ENCODE measurements around the gene ENKD1.

The ENKD1 gene, protein sequence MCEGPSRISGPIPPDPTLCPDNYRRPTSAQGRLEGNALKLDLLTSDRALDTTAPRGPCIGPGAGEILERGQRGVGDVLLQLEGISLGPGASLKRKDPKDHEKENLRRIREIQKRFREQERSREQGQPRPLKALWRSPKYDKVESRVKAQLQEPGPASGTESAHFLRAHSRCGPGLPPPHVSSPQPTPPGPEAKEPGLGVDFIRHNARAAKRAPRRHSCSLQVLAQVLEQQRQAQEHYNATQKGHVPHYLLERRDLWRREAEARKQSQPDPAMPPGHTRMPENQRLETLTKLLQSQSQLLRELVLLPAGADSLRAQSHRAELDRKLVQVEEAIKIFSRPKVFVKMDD

DNA sequence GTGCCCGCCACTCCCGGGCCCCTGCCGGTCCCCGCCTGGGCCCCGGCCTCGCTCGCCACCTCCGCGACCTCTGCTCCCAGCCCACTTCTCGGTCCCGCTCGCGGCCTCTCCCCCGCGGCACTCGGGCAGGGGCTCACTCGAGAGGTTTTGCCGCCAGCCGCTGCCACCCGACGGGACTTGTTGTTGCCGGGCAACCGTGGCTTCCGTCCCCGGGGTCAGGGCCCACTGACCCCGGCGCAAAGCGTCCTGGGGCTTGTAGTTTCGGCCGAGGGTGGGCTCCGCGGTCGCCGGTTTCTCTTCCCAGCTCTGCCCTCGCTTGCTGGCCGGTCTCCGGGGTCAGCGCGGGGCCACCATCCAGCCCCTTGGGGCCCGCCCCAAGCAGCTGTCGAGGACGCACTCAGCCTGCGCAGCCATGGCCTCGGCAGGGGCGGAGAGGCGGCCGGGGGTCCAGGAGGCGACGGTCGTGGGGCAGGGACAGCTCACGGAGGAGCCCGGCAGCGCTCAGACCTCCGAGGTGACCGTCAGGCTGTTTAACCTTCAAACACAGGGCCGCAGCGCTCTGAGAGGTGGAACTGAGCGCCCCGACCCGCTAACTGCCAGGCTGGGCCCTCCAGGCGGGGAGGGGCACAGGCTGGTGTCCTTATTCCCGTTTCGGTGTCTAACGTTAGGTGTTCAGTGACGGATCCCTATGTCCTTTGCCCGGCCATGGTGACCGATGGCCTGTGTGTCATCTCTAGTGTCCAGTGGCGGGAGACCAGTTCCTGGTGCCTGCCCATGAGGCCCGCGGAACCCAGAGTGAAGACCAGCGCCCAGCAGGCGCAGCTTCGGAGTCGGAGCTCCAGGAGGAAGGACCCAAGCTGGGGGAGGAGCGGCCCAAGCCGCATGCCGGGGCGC, at the start of gene ENKD1, which contains the start of gene C16orf86:
Gene ENKD1 (minus strand): TSS at position 192 of the 894 bp plus-strand sequence. CDS start 308 bp downstream, outside the sequence.
Gene C16orf86 (plus strand): TSS at position 256 of the 894 bp plus-strand sequence. CDS start 157 bp downstream, at position 413.
- TF ChIP-seq, protein P1, sequence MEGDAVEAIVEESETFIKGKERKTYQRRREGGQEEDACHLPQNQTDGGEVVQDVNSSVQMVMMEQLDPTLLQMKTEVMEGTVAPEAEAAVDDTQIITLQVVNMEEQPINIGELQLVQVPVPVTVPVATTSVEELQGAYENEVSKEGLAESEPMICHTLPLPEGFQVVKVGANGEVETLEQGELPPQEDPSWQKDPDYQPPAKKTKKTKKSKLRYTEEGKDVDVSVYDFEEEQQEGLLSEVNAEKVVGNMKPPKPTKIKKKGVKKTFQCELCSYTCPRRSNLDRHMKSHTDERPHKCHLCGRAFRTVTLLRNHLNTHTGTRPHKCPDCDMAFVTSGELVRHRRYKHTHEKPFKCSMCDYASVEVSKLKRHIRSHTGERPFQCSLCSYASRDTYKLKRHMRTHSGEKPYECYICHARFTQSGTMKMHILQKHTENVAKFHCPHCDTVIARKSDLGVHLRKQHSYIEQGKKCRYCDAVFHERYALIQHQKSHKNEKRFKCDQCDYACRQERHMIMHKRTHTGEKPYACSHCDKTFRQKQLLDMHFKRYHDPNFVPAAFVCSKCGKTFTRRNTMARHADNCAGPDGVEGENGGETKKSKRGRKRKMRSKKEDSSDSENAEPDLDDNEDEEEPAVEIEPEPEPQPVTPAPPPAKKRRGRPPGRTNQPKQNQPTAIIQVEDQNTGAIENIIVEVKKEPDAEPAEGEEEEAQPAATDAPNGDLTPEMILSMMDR (conservative IDR thresholded peaks at IDR 0.05; ENCODE audit: control insufficient read depth, insufficient read depth, low read depth, low read length), result no peak
- peak; percentile 64 for DNase-seq (ENCODE audit: low read depth)

DNA sequence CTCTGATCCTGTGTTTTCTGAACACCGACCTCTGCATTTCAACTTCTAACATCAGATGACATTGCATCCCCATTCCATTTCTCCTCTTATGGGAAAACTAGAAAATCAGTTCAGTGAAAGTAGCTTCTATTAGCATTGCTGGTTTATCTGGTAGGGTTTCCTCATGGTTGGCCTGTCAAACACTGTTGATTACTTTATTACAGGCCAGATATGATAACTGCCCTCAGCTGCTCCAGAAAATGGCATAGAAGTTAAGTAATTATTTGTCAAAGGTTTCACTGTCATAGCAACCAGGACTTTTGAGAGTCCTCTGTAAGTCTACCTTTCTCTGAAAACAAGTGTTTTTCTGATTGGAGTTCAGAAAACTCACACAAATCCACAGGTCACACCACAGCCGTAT, 49.5 kb upstream of the ENKD1 start:
- TF ChIP-seq, protein P1 (conservative IDR thresholded peaks at IDR 0.05; ENCODE audit: control insufficient read depth, insufficient read depth, low read depth, low read length), result no peak
- no peak for DNase-seq (ENCODE audit: low read depth)

More for the DNA sequence above, at the start of gene ENKD1, which contains the start of gene C16orf86:
- peak within 1 kb of the TSS; percentile 57 for H3K4me3 ChIP-seq (ENCODE audit: control insufficient read depth, low read depth, low read length)

GRCh38 chr16:67714522-67714921, 48.0 kb upstream of the ENKD1 start:
- TF ChIP-seq, protein P1 (conservative IDR thresholded peaks at IDR 0.05; ENCODE audit: control insufficient read depth, insufficient read depth, low read depth, low read length), result no peak
- H3K4me3 ChIP-seq (ENCODE audit: control insufficient read depth, low read depth, low read length), result no peak overlapping the region

More for the DNA sequence above, 49.5 kb upstream of the ENKD1 start:
- no peak overlapping the region for H3K4me3 ChIP-seq (ENCODE audit: control insufficient read depth, low read depth, low read length)

DNA sequence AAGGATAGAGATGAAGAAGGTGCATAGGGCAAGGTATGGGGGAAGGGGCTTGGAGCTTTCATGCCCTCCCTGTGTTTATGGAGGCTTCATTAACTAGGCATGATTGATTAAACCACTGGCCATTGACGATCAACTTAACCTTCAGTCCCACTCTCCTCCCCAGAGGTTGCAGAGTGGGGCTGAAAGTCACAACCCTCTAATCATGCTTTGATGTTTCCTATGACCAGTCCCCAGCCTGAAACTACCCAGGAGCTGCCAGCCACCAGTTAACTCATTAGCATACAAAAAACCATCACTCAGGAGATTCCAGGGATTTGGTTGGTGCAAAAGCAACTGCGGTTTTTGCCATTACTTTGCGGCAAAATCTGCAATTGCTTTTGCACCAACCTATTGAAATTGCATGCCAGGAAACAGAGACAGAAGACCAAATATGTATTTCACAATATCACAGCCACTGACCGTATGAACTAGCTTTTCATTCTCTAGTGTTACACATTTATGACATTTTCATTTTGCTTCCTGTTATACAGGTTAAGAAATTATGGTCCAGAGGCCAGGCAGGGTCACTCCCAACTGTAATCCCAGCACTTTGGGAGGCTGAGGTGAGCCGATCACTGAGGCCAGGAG, 47.2 kb upstream of the ENKD1 start:
- TF ChIP-seq, protein P1 (conservative IDR thresholded peaks at IDR 0.05; ENCODE audit: control insufficient read depth, insufficient read depth, low read depth, low read length), result no peak
- H3K4me3 ChIP-seq (ENCODE audit: control insufficient read depth, low read depth, low read length), result no peak overlapping the region
- no peak for DNase-seq (ENCODE audit: low read depth)

More at GRCh38 chr16:67714522-67714921, 48.0 kb upstream of the ENKD1 start:
- no peak for DNase-seq (ENCODE audit: low read depth)

- DNase-seq (ENCODE audit: low read depth), result no peak
- TF ChIP-seq, protein P1 (conservative IDR thresholded peaks at IDR 0.05; ENCODE audit: control insufficient read depth, insufficient read depth, low read depth, low read length), result no peak
- H3K4me3 ChIP-seq (ENCODE audit: control insufficient read depth, low read depth, low read length), result no peak overlapping the region
These were observed 44.1 kb upstream of the ENKD1 start for GRCh38 chr16:67710607-67711006.

GRCh38 chr16:67709050-67709449, 42.5 kb upstream of the ENKD1 start:
- no peak for DNase-seq (ENCODE audit: low read depth)
- TF ChIP-seq, protein P1 (conservative IDR thresholded peaks at IDR 0.05; ENCODE audit: control insufficient read depth, insufficient read depth, low read depth, low read length), result no peak

More at GRCh38 chr16:67709050-67709449, 42.5 kb upstream of the ENKD1 start:
- H3K4me3 ChIP-seq (ENCODE audit: control insufficient read depth, low read depth, low read length), result no peak overlapping the region
